ENCODE data around the gene HMGN4. TPM values are rescaled to one million over a fixed set of nuclear protein-coding genes. Genes with fewer than 3 reads are reported as not detected.
"Not testable (repeated sequence)": the region's sequence is repeated elsewhere in the genome, so short reads cannot be mapped to it uniquely, and the experiment has no call there.

HMGN4 gene
- polyA plus RNA-seq, 1 donor: 95.4 TPM

DNA sequence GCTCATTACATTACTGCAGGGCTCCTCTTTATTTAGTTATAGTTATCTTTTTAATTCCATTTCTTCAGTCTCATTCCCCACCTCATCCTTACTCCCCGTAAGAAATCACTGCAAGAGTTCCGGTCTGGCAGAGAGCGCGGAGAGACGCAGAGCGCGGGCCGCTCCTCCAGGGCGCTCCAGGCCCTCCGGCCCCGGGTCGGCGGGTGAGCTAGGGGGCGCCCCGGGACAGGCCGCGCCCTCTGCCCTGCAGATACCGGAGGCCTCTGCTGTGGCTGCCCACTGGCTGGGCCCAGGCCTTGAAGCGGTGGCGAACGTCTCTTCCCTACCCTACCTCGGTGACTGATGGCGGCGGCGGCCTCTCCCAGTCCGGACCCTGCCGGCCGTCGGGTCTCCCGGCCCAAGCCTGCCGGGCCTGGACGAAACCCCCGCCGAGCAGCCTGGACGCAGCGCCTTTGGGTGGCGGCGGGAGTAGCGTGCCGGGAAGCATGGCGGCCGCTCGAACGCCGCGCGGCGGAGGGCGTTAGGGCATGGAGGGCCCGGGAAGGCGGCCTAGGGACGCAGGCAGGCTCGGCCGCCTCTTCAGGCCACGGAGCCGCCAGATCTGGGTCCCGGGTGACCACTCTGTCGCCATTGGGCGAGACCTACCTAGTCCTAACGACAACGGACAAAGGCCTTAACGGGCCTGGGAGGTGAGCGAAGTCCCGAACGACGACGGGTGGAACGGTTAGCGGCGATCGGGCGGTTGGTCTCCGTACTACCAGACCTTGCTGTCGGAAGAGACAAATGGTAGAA, 16.4 kb upstream of the HMGN4 start:
- DNase-seq: peak; percentile 64

DNA sequence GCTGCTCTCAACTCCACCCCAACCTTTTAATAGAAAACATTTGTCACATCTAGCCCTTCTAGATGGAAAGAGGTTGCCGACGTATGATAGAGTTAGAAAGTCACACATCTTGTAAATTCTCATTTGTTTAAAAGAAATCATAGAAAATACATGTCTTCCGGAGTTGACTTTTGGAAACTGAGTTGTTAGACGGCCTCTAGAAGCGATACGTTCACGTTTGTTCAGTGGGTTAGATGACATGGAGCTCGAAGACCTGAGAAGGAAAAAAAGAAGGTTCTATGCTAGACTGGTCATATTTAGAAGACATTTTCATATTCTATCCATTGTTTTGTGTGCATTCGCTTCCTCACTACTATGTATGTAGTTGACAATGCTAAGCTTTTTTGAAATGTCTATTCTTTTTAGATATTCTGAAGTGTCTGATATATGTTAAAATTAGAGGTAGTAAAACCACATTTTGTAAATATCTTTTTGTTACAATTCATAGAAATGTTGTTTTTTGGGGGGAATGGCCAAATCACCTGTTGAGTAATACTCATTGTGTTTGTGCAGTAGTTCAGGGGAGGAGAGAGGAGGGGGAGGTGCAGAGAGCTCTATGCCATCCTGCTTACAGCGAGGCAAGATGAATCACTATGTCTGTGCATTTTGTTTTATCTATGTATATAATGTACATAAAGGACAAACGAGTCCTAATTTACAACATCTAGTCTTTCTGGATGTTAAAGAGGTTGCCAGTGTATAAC, 15.5 kb upstream of the HMGN4 start:
- DNase-seq: not testable (repeated sequence)

- DNase-seq: not testable (repeated sequence)
Observed at GRCh38 chr6:26524314-26524713, 13.9 kb upstream of the HMGN4 start.

DNA sequence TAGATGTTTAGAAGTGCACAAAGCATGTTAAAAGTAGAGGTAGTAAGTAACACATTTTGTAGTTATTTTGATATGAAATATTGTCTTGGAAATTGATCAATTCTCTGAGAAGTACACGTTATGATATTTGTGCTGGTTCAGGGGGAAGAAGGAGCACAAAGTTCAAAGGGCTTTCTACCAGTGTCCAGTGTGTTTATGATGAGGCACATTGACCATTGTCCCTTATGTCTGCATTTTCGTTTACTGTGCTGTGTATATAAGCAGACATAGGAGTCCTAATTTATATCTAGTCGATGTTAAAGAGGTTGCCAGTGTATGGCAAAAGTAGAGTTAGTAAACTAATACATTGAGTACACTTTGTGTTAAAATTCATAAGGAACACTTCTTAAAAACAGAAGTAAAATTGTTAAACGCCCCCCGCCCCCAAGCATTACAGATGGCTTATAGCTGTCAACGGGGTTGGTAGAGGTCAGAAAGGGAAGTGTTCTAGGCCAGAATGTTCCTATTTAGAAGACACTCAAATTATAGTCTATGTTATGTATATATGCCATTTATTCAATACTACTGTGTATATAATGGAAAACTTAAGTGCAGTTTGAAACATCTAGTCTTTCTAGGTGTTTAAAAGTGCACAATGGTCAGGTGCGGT, 13.3 kb upstream of the HMGN4 start:
- no peak for DNase-seq

DNA sequence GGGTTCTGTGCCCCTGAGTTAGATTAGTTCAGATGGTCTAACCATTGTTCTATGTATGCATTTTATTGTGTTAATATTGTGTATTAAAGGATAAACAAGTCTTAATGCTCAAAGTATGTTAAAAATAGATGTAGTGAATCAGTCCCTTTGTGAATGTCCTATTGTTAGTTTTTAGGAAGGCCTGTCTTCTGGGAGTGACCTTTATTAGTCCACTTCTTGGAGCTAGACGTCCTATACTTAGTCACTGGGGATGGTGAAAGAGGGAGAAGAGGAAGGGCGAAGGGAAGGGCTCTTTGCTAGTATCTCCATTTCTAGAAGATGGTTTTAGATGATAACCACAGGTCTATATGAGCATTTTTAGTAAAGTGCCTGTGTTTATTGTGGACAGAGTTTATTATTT, 12.3 kb upstream of the HMGN4 start:
- no peak for DNase-seq

DNA sequence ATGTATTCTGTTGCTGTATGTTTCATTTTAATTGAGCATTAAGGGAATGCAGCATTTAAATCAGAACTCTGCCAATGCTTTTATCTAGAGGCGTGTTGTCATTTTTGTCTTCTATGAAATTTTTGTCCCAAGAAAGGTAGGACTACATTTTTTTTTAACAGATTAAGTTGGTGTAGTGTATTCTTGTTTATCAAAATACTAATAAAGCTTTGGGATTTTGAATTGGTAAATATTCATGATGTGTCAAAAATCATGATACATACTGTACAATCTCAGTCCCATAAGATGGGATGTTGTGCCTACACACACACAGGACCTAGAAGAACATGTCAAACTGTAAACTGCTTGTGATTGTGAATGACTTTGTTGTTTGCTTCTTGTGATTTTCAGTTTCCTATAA, 11.2 kb upstream of the HMGN4 start:
- no peak for DNase-seq

- DNase-seq: no peak
Observed at GRCh38 chr6:26530203-26530602, 8.0 kb upstream of the HMGN4 start.

GRCh38 chr6:26531897-26532296, 6.3 kb upstream of the HMGN4 start:
- no peak for DNase-seq

DNA sequence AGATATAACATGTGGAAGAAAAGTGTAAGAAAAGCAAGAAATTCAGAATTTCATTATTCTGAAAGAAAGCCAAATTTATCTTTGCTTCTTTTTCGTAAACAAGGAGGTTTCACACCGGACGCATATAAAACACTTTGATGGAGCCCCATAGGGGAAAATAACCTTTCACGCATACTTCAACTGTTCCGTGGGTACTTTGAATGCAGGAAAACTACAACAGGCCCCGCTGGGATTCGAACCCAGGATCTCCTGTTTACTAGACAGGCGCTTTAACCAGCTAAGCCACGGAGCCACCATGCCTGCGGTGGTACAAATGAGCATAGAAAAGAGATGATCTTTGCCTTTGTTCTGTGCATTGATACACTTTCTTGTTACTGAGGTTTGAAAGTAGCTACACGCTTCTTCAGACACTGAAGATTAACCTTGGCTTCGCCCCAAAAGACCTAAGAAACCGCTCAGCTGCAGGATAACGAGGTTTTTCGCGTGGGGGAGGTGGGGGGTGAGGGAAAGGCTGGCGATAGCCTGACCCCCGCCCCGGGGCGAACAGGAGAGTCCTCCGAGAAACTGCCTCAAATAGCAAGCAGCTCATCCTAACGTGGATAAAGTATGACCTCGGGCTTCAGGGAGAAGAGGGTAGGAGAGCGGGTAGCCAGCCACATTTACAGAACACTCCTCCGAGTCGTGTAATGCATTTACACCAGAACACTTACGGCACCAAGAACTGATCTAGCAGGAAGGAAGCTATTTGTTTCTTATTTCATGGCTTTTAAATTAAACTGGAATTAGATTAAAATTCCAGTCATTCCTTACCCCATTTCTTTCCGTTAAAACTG, 5.3 kb upstream of the HMGN4 start:
- peak; percentile 92 for DNase-seq

DNA sequence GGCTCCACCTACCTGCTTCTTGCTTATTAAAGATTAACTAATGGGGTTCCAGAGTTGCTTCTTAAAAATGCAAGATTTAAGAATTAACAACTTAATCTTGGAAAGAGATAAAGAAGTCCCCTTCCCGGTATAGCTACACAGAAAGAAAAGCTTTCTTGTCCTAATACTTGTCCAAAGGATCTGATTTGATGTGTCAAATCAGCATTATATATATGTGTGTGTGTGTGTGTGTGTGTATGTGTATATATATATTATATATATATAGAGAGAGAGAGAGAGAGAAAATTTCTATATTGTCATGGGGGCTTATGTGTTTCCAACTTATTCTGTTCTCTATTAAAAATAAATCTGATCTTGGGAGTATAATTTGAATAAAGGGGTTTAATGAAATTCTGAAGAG, 4.6 kb upstream of the HMGN4 start:
- no peak for DNase-seq

DNA sequence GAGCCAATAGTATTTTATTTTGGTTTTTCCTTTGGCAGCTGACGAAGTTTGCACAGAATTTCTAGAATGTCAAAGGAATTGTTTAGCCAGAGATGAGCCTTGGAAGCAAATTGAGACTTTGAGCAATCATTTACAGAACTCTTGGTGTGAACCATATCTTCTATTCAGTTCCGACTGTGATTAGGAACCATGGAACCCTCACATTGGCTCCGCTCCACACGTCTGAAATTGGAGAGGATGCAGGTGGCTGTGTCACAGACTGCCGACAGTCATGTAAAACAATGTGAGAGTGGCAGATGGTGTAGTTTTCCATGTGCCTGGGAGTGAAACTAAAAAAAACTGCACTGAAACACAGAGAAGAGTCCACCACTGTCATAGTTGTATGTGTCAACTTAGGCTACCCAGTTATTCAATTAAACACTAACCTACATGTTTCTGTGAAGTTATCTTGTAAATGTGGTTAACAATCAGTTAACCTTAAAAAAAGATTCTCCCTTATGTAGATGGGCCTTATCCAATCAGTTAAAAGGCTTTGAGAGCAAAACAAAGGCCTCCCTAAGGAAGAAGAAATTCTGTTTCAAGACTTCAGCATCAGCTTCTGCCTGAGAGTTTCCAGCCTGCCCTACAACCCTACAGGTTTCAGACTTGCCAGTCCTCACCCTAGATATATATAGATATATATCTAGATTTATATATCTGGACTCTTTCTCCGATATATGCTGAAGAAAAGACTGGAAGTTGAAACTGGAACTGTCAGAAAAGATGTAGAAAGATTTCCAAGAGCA, 3.3 kb upstream of the HMGN4 start:
- DNase-seq: no peak

- DNase-seq: no peak
Observed at GRCh38 chr6:26536571-26537159, 1.5 kb upstream of the HMGN4 start.

- peak; percentile 91 for DNase-seq
Observed at GRCh38 chr6:26537160-26537845, 863 bp upstream of the HMGN4 start.

GRCh38 chr6:26538572-26538902, 371 bp downstream of the HMGN4 start:
- DNase-seq: no peak

DNA sequence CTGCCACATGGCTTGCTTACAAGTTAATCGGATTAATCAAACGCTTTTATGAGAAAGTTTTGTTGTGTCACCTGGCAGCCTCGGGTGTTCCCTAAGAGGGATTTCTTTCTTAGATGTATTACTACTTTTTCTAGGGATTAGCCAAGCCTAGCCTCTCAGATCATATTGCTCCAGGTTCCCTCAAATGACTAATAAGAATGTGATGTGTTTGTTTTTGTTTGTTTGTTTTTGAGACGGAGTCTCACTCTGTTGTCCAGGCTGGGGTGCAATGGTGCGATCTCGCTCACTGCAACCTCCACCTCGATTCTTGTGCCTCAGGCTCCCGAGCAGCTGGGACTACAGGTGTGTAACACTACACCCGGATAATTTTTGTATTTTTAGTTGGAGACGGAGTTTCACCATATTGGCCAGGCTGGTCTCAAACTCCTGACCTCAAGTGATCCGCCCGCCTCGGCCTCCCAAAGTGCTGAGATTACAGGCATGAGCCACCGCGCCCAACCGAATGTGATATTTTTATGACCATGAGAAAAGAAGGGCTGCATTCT, 977 bp downstream of the HMGN4 start:
- no peak for DNase-seq

DNA sequence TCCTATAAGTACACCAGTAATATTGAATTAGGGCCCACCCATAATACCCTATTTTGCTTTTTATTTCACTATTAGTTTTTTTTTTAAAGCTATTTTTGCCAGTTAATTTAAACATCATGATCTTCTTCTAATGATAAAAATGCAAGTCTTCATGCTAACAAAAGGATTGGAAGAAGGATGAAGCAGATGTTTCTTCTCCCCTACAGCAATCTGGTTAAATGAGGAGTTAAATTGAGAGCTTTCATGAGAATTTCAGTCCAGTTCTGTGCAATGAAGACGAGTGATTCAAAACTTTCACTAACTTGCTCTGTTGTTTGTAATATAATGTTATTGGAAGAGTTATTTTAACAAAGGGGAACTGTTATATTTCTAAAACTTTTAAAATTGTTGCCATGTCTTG, 3.4 kb downstream of the HMGN4 start:
- no peak for DNase-seq

DNA sequence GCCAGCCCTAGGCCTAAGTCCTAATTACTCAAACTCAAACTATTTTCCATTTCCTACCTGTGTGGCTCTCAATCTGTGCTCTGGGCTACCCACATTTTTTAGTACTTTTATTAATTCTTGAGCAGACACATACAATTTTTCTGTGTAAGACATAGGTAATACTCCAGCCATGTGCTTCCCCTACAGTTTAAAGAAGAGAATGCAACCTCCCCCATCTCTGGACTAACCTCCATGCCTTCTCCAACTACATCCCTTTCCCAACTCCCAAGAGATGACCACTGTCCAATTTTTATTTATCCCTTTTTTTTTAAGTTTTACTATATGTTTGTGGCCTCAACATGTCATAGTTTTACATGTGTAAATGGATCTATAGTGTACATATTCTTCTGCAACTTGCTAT, 5.8 kb downstream of the HMGN4 start:
- no peak for DNase-seq

DNA sequence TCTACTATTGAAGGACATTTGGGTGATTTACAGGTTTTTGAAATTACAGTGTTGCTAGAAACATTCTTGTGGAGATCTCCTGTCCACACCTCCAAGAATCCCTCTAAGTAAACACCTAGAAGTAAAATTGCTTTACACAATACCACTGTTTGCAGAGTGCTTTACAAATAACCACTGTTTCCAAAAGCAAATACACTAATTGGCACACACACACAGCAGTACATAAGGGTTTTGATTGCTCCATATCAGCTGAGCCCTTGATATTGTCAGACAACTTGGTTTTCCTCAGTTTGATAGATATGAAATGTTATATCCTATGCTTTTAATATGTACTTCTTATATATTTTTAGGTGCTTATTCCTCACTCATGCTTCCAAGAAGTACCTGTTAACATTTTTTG, 6.3 kb downstream of the HMGN4 start:
- DNase-seq: no peak

DNA sequence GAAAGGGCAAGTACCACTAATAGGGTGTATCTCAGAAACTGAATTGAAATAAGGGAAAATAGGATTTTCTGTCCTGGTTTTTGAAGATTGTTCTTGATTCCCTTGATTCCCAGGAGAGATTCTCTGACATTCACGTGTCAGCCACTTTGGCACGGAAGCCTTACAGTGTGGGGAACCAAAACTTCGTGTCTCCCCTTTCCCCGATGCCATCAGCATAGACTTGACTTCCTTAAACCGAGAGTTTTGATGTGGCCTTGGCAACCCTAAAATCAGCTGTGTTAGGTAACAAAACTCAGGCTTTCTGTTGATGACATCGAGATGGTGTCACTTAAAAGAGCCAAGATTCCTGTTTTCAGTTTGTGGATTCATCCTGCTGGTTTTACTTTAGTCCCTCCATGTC, 7.5 kb downstream of the HMGN4 start:
- no peak for DNase-seq

GRCh38 chr6:26547363-26547762, 9.2 kb downstream of the HMGN4 start:
- not testable (repeated sequence) for DNase-seq

Measured in left kidney (tissue), 2 donors.